T-helper 1 cell treated with Interleukin-12 subunit alpha and Interleukin-12 subunit beta and Interleukin-4 antibody, amounts not matched to agents 30 ng/mL and 1 ng/mL, for 36 hours (primary cell): ENCODE results near the gene PLEKHG7. TPM values are rescaled to one million over a fixed set of nuclear protein-coding genes. Genes with fewer than 3 reads are reported as not detected.

Source experiments
- intact Hi-C: fragments of 100-400 bp; cut with micrococcal nuclease; formaldehyde crosslinking; loops from one replicate; pipeline ENCODE4 v1.15.1; 2024
- total RNA-seq: library from RNA; stranded (reverse); gene quantifications from 2 replicates; pipeline ENCODE4 v1.2.3, GENCODE V29; 2022

Gene PLEKHG7
- total RNA-seq, 1 donor from 2014 or later, result not detected

GRCh38 chr12:92794814-92795213 is 92.0 kb downstream of the PLEKHG7 start:
- intact Hi-C loops, result no loop called here

- intact Hi-C loops, result no loop called here
Observed at GRCh38 chr12:92796650-92797049, 93.9 kb downstream of the PLEKHG7 start.

GRCh38 chr12:92802906-92803305 is 100.1 kb downstream of the PLEKHG7 start:
- intact Hi-C loops, result no loop called here

- intact Hi-C loops, result no loop called here
Observed at GRCh38 chr12:92803903-92804302, 101.1 kb downstream of the PLEKHG7 start.

- intact Hi-C loops, result no loop called here
Observed at GRCh38 chr12:92810370-92810769, 107.6 kb downstream of the PLEKHG7 start.

- intact Hi-C loops, result no loop called here
Observed at GRCh38 chr12:92814584-92814983, 111.8 kb downstream of the PLEKHG7 start.

GRCh38 chr12:92821142-92821541 is 118.4 kb downstream of the PLEKHG7 start:
- intact Hi-C loops, result no loop called here

Other genes with a start within 250 kb of the PLEKHG7 start
- 13.7 and 16.2 TPM in 2 replicates for gene EEA1, start 226.3 kb downstream of the PLEKHG7 start, total RNA-seq